Measurements from ENCODE around the gene NPC1L1.

NPC1L1 gene

GRCh38 chr7:44530990-44531389 lies 10.1 kb downstream of the NPC1L1 start:
- TF ChIP-seq CTCF (IDR thresholded peaks at IDR 0.05) = no peak

GRCh38 chr7:44524811-44525388 lies 16.2 kb downstream of the NPC1L1 start:
- TF ChIP-seq CTCF (IDR thresholded peaks at IDR 0.05) = no peak

- TF ChIP-seq CTCF (IDR thresholded peaks at IDR 0.05) = no peak
These were observed 18.8 kb downstream of the NPC1L1 start for GRCh38 chr7:44522315-44522714.

GRCh38 chr7:44521347-44522095 lies 19.6 kb downstream of the NPC1L1 start:
- no peak for TF ChIP-seq CTCF (IDR thresholded peaks at IDR 0.05)

GRCh38 chr7:44520574-44520973 lies 20.6 kb downstream of the NPC1L1 start:
- TF ChIP-seq CTCF (IDR thresholded peaks at IDR 0.05) = no peak

GRCh38 chr7:44519546-44519945 lies 21.6 kb downstream of the NPC1L1 start:
- TF ChIP-seq CTCF (IDR thresholded peaks at IDR 0.05) = no peak

GRCh38 chr7:44518761-44519160 lies 22.4 kb downstream of the NPC1L1 start:
- TF ChIP-seq CTCF (IDR thresholded peaks at IDR 0.05) = no peak

Data from LNCAP (cell line).